ENCODE data around the gene ZNF330.

DNA sequence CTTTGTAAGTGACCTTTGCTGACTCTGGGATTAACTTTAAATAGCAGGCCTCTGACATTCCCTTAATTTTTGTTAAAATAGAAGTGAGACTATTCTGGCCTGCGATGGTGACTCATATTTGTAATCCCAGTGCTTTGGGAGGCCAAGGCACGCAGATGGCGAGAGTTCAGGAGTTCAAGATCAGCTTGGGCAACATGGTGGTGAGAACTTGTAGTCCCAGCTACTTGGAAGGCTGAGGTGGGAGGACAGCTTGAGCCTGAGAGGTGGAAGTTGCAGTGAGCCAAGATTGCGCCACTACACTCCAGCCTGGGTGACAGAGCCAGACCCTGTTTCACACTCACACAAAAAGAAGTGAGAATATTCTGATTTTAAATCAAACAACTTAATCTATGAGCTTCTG, 27.3 kb downstream of the ZNF330 start:
- TF ChIP-seq, protein P1, sequence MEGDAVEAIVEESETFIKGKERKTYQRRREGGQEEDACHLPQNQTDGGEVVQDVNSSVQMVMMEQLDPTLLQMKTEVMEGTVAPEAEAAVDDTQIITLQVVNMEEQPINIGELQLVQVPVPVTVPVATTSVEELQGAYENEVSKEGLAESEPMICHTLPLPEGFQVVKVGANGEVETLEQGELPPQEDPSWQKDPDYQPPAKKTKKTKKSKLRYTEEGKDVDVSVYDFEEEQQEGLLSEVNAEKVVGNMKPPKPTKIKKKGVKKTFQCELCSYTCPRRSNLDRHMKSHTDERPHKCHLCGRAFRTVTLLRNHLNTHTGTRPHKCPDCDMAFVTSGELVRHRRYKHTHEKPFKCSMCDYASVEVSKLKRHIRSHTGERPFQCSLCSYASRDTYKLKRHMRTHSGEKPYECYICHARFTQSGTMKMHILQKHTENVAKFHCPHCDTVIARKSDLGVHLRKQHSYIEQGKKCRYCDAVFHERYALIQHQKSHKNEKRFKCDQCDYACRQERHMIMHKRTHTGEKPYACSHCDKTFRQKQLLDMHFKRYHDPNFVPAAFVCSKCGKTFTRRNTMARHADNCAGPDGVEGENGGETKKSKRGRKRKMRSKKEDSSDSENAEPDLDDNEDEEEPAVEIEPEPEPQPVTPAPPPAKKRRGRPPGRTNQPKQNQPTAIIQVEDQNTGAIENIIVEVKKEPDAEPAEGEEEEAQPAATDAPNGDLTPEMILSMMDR (IDR thresholded peaks at IDR 0.05), result no peak
- TF ChIP-seq, protein P2, sequence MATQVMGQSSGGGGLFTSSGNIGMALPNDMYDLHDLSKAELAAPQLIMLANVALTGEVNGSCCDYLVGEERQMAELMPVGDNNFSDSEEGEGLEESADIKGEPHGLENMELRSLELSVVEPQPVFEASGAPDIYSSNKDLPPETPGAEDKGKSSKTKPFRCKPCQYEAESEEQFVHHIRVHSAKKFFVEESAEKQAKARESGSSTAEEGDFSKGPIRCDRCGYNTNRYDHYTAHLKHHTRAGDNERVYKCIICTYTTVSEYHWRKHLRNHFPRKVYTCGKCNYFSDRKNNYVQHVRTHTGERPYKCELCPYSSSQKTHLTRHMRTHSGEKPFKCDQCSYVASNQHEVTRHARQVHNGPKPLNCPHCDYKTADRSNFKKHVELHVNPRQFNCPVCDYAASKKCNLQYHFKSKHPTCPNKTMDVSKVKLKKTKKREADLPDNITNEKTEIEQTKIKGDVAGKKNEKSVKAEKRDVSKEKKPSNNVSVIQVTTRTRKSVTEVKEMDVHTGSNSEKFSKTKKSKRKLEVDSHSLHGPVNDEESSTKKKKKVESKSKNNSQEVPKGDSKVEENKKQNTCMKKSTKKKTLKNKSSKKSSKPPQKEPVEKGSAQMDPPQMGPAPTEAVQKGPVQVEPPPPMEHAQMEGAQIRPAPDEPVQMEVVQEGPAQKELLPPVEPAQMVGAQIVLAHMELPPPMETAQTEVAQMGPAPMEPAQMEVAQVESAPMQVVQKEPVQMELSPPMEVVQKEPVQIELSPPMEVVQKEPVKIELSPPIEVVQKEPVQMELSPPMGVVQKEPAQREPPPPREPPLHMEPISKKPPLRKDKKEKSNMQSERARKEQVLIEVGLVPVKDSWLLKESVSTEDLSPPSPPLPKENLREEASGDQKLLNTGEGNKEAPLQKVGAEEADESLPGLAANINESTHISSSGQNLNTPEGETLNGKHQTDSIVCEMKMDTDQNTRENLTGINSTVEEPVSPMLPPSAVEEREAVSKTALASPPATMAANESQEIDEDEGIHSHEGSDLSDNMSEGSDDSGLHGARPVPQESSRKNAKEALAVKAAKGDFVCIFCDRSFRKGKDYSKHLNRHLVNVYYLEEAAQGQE (IDR thresholded peaks at IDR 0.05; ENCODE audit: insufficient read depth in 1 of 2, low read depth in 2 of 2, low read length in 1 of 2), result no peak
- TF ChIP-seq SIN3A (IDR thresholded peaks at IDR 0.05; ENCODE audit: borderline replicate concordance, insufficient read depth, low read depth, low read length), result no peak
- TF ChIP-seq POLR2AphosphoS5 (IDR thresholded peaks at IDR 0.05; ENCODE audit: low read depth, low read length), result no peak
